Muscle layer of colon (tissue), 2 donors: Measurements from ENCODE around the gene SCAMP4.

Experiments
- H3K27ac ChIP-seq: one replicate; pipeline ENCODE4 v1.7.0; 2013; ENCODE audit warnings: low read depth, mild to moderate bottlenecking, low read length, moderate library complexity
- H3K27me3 ChIP-seq, 2 donors: one replicate each; pipeline ENCODE4 v1.7.0; 2013; ENCODE audit warnings: low read length in 2 of 2, mild to moderate bottlenecking in 2 of 2; ENCODE audit not compliant: insufficient read depth in 2 of 2, control insufficient read depth in 1 of 2
- H3K36me3 ChIP-seq: one replicate; pipeline ENCODE4 v1.7.0; 2013; ENCODE audit warnings: mild to moderate bottlenecking, low read length; ENCODE audit not compliant: insufficient read depth
- H3K4me1 ChIP-seq: one replicate; pipeline ENCODE4 v1.7.0; 2013; ENCODE audit warnings: mild to moderate bottlenecking, low read length; ENCODE audit not compliant: insufficient read depth
- H3K4me3 ChIP-seq, 2 donors: one replicate each; pipeline ENCODE4 v1.7.0; 2013; ENCODE audit warnings: low read length in 2 of 2, low read depth in 1 of 2, mild to moderate bottlenecking in 1 of 2, moderate library complexity in 1 of 2
- H3K9ac ChIP-seq: one replicate; pipeline ENCODE4 v1.7.0; 2013; ENCODE audit warnings: low read length
- H3K9me3 ChIP-seq: one replicate; pipeline ENCODE4 v1.7.0; 2013; ENCODE audit warnings: mild to moderate bottlenecking, low read length
- donor health status: abdominal sarcoma.
- donor health status: Adenocarcinoma of cecum.

SCAMP4 gene

GRCh38 chr19:1910177-1910576 is 5.0 kb downstream of the SCAMP4 start:
- Histone ChIP-seq H3K9ac (no peak overlapping the region), H3K9me3 (no peaks in the 10 kb centered on the region), H3K36me3 (peaks cover 4% of the 10 kb centered on the region), H3K4me3 (no peak overlapping the region), H3K27ac (no peak overlapping the region), H3K27me3 (no peaks in the 10 kb centered on the region), H3K4me1 (peaks cover 5% of the 10 kb centered on the region)

- peaks cover 4% of the 10 kb centered on the region for H3K36me3 ChIP-seq
- no peak overlapping the region for H3K4me3 ChIP-seq
- no peaks in the 10 kb centered on the region for H3K9me3 ChIP-seq
- no peaks in the 10 kb centered on the region for H3K27me3 ChIP-seq
- H3K9ac ChIP-seq = no peak overlapping the region
- H3K27ac ChIP-seq = no peak overlapping the region
- peaks cover under 1% of the 10 kb centered on the region for H3K4me1 ChIP-seq
Observed at GRCh38 chr19:1911098-1911497, 5.9 kb downstream of the SCAMP4 start.

- Histone ChIP-seq H3K9me3 (no peaks in the 10 kb centered on the region), H3K27ac (no peak overlapping the region), H3K4me1 (no peaks in the 10 kb centered on the region), H3K36me3 (peaks cover 4% of the 10 kb centered on the region), H3K9ac (no peak overlapping the region), H3K27me3 (no peaks in the 10 kb centered on the region), H3K4me3 (no peak overlapping the region)
Observed at GRCh38 chr19:1911995-1912394, 6.8 kb downstream of the SCAMP4 start.

GRCh38 chr19:1912760-1913505 is 7.7 kb downstream of the SCAMP4 start:
- Histone ChIP-seq H3K4me3 (no peak overlapping the region), H3K27ac (no peak overlapping the region), H3K4me1 (no peaks in the 10 kb centered on the region), H3K27me3 (no peaks in the 10 kb centered on the region), H3K36me3 (peaks cover 4% of the 10 kb centered on the region), H3K9ac (no peak overlapping the region), H3K9me3 (no peaks in the 10 kb centered on the region)

GRCh38 chr19:1913781-1914577 is 8.8 kb downstream of the SCAMP4 start:
- H3K4me3 ChIP-seq = no peak overlapping the region
- no peaks in the 10 kb centered on the region for H3K4me1 ChIP-seq
- H3K9ac ChIP-seq = no peak overlapping the region
- peaks cover 4% of the 10 kb centered on the region for H3K36me3 ChIP-seq
- no peaks in the 10 kb centered on the region for H3K27me3 ChIP-seq
- H3K27ac ChIP-seq = no peak overlapping the region
- H3K9me3 ChIP-seq = no peaks in the 10 kb centered on the region

GRCh38 chr19:1914826-1915341 is 9.7 kb downstream of the SCAMP4 start:
- no peaks in the 10 kb centered on the region for H3K4me1 ChIP-seq
- no peak overlapping the region for H3K27ac ChIP-seq
- H3K4me3 ChIP-seq = no peak overlapping the region
- H3K36me3 ChIP-seq = peaks cover 4% of the 10 kb centered on the region
- no peaks in the 10 kb centered on the region for H3K9me3 ChIP-seq
- no peak overlapping the region for H3K9ac ChIP-seq
- no peaks in the 10 kb centered on the region for H3K27me3 ChIP-seq

- peaks cover 13% of the 10 kb centered on the region for H3K36me3 ChIP-seq
Observed at GRCh38 chr19:1917146-1917545, 11.9 kb downstream of the SCAMP4 start.

GRCh38 chr19:1917926-1918325 is 12.7 kb downstream of the SCAMP4 start:
- H3K27ac ChIP-seq = no peak overlapping the region
- H3K4me1 ChIP-seq = no peaks in the 10 kb centered on the region
- H3K9me3 ChIP-seq = no peaks in the 10 kb centered on the region
- no peaks in the 10 kb centered on the region for H3K27me3 ChIP-seq
- no peak overlapping the region for H3K9ac ChIP-seq
- H3K4me3 ChIP-seq = no peak overlapping the region
- H3K36me3 ChIP-seq = peaks cover 16% of the 10 kb centered on the region

More at GRCh38 chr19:1917146-1917545, 11.9 kb downstream of the SCAMP4 start:
- Histone ChIP-seq H3K27ac (no peak overlapping the region), H3K27me3 (no peaks in the 10 kb centered on the region), H3K4me3 (no peak overlapping the region), H3K4me1 (no peaks in the 10 kb centered on the region), H3K9ac (no peak overlapping the region), H3K9me3 (no peaks in the 10 kb centered on the region)

- peaks cover 15% of the 10 kb centered on the region for H3K36me3 ChIP-seq
Observed at GRCh38 chr19:1918975-1919374, 13.8 kb downstream of the SCAMP4 start.

GRCh38 chr19:1920644-1921043 is 15.4 kb downstream of the SCAMP4 start:
- no peak overlapping the region for H3K27ac ChIP-seq
- H3K9ac ChIP-seq = no peak overlapping the region
- peaks cover 15% of the 10 kb centered on the region for H3K36me3 ChIP-seq
- H3K9me3 ChIP-seq = no peaks in the 10 kb centered on the region
- H3K4me1 ChIP-seq = no peaks in the 10 kb centered on the region
- no peak overlapping the region for H3K4me3 ChIP-seq
- no peaks in the 10 kb centered on the region for H3K27me3 ChIP-seq

More at GRCh38 chr19:1918975-1919374, 13.8 kb downstream of the SCAMP4 start:
- Histone ChIP-seq H3K9me3 (no peaks in the 10 kb centered on the region), H3K9ac (no peak overlapping the region), H3K27me3 (no peaks in the 10 kb centered on the region), H3K4me1 (no peaks in the 10 kb centered on the region), H3K4me3 (no peak overlapping the region), H3K27ac (no peak overlapping the region)

- Histone ChIP-seq H3K27ac (no peak overlapping the region), H3K9me3 (no peaks in the 10 kb centered on the region), H3K4me3 (no peak overlapping the region), H3K36me3 (peaks cover 15% of the 10 kb centered on the region), H3K9ac (no peak overlapping the region), H3K27me3 (no peaks in the 10 kb centered on the region), H3K4me1 (no peaks in the 10 kb centered on the region)
Observed at GRCh38 chr19:1921326-1921725, 16.1 kb downstream of the SCAMP4 start.
